Measurements from ENCODE around the gene GPR183.

GPR183 gene

DNA sequence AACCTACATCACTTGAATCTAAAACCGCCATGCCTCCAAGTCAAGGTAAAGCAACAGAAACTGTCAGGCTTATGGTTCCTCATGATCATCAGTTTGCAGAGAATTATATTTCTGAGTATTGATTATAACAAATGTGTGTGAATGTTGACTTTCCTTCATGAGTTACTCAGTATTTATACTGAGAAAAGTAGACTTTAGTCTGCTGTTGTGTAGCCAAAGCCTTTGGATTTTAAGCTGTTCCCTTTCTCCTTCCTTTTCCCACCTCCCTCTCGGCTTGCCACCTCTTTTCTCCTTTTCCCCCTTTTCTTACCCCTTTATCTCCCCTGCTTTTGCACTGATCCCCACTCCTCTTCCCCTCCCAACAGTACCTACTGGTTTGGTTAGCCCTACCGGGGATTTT is 28.4 kb downstream of the GPR183 start:
- H3K4me3 ChIP-seq (ENCODE audit: low read depth, low read length): no peak overlapping the region
- ChIA-PET POLR2A (no interaction called here), CTCF (interaction anchor here (1.4 to 24.4 kb wide), 3 partner anchors 9 to 158 kb away, joined by 3 to 1002 read pairs (median 34); no protein-coding TSS in a partner anchor)
- TF ChIP-seq, protein P1, sequence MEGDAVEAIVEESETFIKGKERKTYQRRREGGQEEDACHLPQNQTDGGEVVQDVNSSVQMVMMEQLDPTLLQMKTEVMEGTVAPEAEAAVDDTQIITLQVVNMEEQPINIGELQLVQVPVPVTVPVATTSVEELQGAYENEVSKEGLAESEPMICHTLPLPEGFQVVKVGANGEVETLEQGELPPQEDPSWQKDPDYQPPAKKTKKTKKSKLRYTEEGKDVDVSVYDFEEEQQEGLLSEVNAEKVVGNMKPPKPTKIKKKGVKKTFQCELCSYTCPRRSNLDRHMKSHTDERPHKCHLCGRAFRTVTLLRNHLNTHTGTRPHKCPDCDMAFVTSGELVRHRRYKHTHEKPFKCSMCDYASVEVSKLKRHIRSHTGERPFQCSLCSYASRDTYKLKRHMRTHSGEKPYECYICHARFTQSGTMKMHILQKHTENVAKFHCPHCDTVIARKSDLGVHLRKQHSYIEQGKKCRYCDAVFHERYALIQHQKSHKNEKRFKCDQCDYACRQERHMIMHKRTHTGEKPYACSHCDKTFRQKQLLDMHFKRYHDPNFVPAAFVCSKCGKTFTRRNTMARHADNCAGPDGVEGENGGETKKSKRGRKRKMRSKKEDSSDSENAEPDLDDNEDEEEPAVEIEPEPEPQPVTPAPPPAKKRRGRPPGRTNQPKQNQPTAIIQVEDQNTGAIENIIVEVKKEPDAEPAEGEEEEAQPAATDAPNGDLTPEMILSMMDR (IDR thresholded peaks at IDR 0.05; ENCODE audit: insufficient read depth, low read length, missing control alignments): no peak
- DNase-seq (ENCODE audit: low read depth, low spot score): no peak

DNA sequence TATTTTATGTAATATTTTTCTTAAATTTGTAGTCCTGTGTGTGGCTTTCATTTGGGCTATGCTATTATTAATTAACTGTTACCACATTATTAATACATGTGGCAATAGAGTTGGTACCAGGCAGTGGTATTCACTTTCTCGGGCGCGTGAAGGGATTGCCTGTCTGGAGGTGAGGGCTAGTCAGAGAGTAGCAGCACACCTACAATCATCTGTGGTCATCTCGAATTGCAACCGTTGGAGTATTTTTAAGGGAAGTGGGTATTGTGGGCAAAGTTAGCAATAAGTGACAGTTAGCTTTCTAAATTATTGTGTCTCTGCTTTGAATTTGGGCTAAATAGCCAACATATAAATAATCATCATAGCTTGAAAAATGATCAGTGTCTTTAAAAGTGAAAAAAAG is 29.0 kb downstream of the GPR183 start:
- ChIA-PET CTCF (interaction anchor here (1.4 to 24.4 kb wide), 3 partner anchors 8 to 159 kb away, joined by 3 to 1002 read pairs (median 34); no protein-coding TSS in a partner anchor), POLR2A (no interaction called here)
- TF ChIP-seq, protein P1 (IDR thresholded peaks at IDR 0.05; ENCODE audit: insufficient read depth, low read length, missing control alignments): no peak
- no peak for DNase-seq (ENCODE audit: low read depth, low spot score)
- no peak overlapping the region for H3K4me3 ChIP-seq (ENCODE audit: low read depth, low read length)

DNA sequence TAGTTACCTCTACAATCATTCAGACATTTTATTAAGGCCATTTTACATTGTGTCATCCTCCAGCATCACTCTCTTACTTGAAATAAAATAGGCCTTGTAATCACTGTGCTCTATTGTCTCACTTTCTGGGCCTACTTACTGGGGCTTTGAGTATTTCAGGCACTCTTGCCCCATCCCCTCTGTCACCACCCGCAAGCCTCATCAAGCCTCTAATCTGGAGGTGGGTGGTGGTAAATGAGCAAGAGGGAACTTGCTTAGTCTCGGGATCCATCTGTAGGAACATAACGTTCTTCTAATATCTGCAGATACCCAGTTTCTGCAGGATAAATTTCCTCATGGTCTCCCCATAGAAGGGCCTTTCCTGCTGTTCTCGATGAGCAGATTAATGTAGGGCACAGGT is 29.6 kb downstream of the GPR183 start:
- H3K4me3 ChIP-seq (ENCODE audit: low read depth, low read length): no peak overlapping the region
- DNase-seq (ENCODE audit: low read depth, low spot score): no peak
- ChIA-PET POLR2A (no interaction called here), CTCF (interaction anchor here (1.3 to 24.4 kb wide), 5 partner anchors 7 to 159 kb away, joined by 3 to 1002 read pairs (median 3); no protein-coding TSS in a partner anchor)
- TF ChIP-seq, protein P1 (IDR thresholded peaks at IDR 0.05; ENCODE audit: insufficient read depth, low read length, missing control alignments): no peak

DNA sequence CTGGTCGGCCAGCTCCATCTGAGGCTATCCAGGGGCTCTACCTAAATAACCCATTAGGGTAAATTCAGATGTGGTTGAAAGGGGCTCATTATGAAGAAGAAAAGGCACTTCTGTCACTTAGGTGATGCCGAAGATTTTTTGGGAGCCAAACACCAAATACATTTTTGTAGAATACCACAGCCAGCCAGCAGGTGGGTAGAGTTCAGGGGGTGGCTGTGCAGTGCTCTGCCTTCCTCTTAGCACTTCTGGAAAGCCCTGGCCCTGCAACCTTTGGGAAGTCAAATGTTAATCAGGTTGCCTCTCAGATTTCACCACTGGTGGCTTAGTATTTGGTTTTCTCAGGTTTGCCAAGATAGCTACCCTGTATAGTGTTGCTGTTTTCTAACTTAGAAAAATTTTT is 30.5 kb downstream of the GPR183 start:
- DNase-seq (ENCODE audit: low read depth, low spot score): no peak
- TF ChIP-seq, protein P1 (IDR thresholded peaks at IDR 0.05; ENCODE audit: insufficient read depth, low read length, missing control alignments): no peak
- ChIA-PET POLR2A (no interaction called here), CTCF (interaction anchor here (1.0 to 24.4 kb wide), 6 partner anchors 9 to 166 kb away, joined by 3 to 1002 read pairs (median 5); no protein-coding TSS in a partner anchor)
- H3K4me3 ChIP-seq (ENCODE audit: low read depth, low read length): no peak overlapping the region

DNA sequence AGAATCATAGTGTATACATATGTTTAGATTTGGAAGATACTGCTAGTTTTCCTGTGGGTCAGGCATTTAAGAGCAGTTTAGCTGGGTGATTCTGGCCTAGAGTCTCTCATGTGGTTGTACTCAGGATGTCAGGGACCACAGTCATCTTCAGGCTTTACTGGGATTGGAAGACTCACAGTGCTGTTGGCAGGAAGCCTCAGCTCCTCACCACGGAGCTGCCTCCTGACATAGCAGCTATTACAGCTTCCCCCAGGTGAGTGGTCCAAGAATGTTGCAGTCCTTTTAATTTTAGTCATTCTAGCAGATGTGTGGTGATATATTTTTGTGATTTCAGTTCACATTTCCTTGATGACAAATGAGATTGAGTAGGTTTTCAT is 32.1 kb downstream of the GPR183 start:
- peak; percentile 47 for DNase-seq (ENCODE audit: low read depth, low spot score)
- no peak overlapping the region for H3K4me3 ChIP-seq (ENCODE audit: low read depth, low read length)
- TF ChIP-seq, protein P1 (IDR thresholded peaks at IDR 0.05; ENCODE audit: insufficient read depth, low read length, missing control alignments): no peak
- CTCF ChIA-PET: interaction anchor here (0.8 to 24.4 kb wide), 9 partner anchors 8 to 230 kb away, joined by 3 to 1002 read pairs (median 4); no protein-coding TSS in a partner anchor
- POLR2A ChIA-PET: interaction anchor here (1.1 kb wide), 2 partner anchors 46 to 71 kb away, joined by 3 to 4 read pairs; no protein-coding TSS in a partner anchor

DNA sequence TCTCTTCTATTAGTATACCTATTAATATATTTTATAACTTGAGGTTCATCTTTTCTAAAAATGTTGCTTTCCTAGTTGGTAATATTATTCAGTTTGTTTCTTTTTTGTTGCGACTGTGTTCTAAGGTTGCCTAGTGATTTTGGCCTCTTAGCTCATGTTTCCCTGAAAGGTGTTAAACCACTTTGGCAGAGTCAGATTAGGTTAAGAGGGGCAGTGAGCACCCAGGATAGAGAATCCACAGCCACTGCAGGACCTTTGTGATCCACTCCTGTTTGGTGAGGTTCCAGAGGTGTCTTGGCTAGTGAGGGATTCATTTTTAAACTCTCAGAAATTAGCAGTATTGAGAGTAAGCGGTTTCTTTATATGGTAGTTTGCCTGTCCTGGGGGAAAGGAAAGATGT is 34.1 kb downstream of the GPR183 start:
- CTCF ChIA-PET: interaction anchor here (0.6 to 24.4 kb wide), 3 partner anchors 72 to 164 kb away, joined by 3 to 1002 read pairs (median 9); no protein-coding TSS in a partner anchor
- POLR2A ChIA-PET: no interaction called here
- H3K4me3 ChIP-seq (ENCODE audit: low read depth, low read length): no peak overlapping the region
- no peak for DNase-seq (ENCODE audit: low read depth, low spot score)
- TF ChIP-seq, protein P1 (IDR thresholded peaks at IDR 0.05; ENCODE audit: insufficient read depth, low read length, missing control alignments): no peak
